Measurements from ENCODE around the gene ATXN3.
A peak's percentile ranks its signal among the peaks of the same experiment; 100 is the strongest.

ATXN3 gene

DNA sequence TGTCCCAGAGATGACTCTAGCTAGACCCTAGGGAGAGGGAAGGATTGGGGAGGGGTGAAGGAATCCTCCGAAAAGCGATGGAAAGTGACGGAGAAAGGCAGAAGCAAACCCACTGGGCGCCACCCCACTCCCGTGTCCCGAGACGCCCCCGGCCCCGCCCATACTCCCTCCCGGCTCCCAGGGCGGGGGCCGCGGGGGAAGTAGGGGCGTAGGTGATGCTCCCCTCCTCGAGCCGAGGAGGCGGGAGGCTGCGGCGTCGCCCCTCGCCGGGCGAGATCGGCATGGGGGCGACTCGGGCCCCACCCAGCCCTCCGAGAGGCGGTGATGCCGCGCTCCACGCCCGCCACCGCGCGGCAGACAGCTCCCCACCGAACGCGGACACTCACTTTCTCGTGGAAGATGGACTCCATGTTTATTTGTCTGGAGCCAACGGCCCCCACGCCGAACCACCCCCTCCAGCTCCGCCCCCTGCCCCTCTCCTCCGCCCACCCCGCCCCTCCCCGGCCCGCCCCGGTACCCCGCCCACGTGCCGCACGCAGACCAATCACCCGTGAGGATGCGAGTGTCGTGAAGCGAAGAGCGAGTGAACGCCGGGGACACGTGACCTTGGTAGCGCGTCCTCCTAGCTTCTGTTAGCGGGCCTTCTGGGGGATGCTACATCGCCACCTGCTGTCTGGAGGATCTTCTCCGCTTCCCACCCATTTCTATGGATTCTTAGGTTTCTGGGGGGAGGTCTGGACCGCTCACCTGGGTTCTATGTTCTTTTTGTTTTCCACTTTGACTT lies at the start of gene ATXN3:
Gene ATXN3, minus strand, starts transcription at position 440 of the 784 bp plus-strand sequence. Its CDS starts 30 bp downstream, at position 410.
- peak; percentile 96 to 97 for DNase-seq

DNA sequence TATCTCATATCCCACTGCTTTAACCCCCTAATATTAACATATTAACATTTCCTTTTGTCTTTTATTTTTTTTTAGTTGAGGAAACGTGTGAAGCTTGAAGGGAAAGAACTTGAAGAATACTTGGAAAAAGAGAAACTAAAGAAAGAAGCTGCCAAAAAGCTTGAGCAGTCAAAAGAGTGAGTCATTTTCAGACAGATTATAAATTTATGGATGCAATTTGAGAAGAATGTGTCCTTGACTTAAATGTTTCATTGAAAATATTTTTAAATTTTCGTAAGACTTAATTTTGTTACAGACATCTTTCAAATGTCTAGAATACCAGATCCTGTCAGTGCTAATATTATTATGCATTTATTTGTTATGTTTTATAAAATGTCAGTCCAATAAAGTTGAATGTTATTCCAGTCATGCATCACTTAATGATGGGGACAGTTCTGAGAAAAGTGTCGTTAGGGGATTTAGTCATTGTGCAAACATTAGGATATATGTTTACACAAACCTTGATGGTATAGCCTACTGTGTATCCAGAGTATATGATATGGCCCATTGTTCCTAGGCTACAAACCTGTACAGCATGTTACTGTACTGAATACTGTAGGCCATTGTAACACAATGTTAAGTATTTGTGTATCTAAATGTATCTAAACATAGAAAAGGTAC lies 48.0 kb upstream of the ATXN3 start:
- DNase-seq, result peak in 1 of 2 experiments; percentile 7

DNA sequence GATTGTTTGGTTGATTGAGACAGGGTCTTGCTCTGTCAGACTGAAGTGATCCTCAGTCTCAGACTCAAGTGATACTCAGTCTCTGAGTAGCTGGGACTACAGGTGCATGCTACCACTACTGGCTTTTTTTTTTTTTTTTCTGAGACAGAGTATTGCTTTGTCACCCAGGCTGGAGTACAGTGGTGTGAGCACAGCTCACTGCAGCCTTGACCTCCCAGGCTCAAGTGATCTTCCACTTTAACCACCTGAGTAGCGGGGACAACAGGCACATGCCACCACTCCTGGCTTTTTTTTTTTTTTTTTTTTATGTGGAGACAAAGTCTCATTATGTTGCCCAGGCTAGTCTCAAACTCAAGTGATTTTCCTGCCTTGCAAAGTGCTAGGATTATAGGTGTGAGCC lies 47.2 kb upstream of the ATXN3 start:
- DNase-seq, result no peak

DNA sequence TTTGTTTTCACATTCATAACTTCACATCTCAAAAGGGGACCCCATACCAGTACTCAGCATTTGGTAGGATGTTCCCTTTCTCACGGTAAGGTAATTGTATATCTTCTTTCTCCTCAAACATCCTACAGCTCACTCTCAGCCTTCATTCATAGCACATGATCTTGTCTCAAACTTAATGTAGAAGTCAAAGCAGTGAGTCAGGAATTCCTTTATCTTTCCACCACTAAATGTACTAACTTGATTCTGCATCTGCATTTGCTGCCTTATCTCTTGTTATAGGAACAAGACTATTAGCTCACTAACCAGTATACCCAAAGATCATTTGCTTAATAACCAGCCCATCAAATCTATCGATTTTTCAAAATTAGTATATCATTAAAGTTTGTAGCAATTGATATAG lies 38.3 kb upstream of the ATXN3 start:
- no peak for DNase-seq

DNA sequence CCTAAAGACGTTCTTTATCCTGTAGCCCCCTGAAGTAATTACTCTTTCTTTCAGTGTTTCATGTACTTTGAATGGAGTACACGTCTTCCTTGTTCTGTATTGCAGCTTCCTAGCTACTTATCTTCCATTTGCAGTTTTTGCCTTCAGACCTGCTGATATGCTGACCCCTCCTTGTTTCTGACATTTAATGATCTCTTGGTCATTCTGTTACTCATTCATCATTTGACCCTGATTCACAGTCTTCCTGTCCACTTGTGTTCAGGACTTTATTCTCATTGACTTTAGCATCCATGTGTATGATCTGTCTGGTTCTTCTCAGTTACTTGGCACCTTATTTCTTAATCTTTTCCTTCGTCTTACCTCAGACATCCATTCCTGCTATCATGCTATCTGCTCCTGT lies 37.6 kb upstream of the ATXN3 start:
- no peak for DNase-seq

DNA sequence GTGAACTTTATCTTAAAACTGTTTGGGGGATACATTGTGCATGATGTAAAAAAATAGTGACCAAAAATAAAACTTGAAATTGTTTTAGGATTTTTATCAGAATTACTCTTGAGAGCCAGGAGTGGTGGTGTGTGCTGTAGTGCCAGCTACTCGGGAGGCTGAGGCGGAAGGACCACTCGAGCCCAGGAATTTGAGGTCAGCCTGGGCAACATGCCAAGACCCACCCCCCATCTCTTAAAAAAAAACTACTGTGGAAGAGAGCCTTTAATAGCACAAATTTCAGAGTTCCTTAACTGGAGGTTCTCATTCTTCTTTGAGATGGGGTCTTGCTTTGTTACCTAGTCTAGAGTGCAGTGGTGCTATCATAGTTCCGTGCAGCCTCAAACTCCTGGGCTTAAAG lies 36.9 kb upstream of the ATXN3 start:
- DNase-seq, result no peak

DNA sequence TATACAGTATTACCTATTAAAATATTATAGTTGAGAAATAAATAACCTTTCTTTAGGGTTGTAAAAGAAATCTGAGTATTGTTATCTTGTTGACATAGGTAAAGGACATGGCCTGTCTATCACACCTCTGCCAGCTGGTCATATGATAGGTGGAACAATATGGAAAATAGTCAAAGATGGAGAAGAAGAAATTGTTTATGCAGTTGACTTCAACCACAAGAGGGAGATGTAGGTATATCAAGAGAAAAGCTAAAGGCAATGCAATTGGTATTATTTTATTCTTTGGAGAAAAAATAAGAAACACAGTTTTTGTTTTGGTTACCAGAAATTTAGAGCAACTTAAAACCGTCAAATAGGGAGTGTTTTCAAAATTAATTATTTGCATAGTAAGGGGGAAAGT lies 28.9 kb upstream of the ATXN3 start:
- DNase-seq, result no peak

DNA sequence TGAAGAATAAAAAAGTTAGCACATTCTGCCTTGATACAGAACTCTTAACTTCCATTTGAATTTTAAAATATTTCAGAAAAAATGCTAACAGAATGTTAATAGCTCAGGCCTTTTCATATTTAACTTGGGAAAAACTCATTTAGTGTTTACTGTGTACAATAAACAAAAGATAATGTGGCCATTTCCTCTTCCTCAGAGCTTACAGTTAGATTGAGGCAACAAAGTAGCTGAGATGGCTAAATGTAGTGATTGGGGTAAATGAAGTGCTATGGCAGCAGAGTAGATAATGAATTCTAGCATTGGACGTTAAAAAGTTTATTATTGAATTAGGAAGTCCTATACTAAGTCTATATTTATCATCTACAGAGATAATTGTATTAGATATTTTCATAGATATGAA lies 28.1 kb upstream of the ATXN3 start:
- DNase-seq, result no peak

DNA sequence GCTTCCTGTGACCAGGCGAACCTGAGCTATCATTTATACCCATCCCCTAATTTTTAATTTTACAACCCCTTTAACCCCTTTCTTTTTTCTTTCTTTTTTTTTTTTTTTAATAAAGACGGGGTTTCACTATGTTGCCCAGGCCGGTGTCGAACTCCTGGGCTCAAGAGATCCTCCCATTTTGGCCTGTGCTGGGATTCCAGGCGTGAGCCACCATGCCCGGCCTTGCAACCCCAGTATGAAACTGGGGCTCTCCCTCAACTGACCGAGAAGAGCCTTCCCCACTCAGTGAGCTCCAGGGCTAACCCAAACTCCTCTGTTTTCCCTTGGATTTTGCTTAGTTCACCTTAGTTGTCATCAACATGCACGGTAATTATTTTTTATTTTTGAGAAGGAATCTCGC lies 16.4 kb upstream of the ATXN3 start:
- DNase-seq, result no peak

DNA sequence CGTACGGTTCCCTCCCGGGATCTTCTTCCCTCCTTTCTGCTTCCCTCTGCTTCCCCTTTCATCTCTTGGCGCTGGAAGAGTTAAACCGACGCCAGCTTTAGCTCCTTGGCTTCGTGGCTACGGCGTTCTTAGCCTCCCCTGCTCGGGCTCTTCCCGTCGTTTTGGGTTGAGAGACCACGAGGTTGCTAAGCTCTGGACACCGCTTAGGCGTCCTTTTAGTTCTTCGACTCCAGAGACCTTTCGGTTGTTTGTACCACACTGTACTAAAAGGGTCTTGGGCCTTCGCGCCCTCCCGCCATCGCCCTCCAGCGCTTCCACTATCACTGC lies 15.9 kb upstream of the ATXN3 start:
- peak in 1 of 2 experiments; percentile 8 for DNase-seq

DNA sequence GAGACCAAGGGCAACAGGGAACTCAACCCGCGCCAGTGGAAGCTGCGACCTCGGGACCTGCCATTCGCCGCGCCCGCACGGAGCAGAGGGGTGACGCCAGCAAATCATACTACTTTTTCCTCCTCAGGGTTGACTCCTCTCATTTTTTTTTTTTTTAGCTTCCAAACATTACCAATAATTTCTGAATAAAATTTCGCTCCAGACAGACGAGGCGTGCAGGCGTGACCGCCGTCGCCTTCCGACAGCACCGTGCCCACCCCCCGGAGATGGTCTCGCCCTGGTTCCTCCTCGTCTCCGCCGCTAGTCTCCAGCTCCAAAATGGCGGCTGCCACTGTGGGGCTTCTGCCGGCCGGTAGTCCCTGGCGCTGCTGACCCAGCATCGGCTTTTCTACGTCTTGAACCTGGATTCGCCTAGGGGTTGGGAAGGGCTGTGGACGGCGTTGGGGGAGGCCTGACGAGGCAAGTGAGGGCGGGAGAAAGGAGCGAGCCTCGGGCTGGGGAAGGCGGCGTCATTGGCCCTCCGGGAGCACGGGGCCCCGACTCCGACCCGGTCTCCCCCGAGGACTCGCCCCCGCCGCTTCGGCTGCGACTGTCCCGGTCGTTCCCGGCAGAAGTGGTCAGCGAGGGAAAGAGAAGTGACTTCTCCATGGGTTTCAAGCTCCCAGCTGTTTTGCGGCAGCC lies 15.4 kb upstream of the ATXN3 start, which contains the start of the genes CPSF2 and NDUFB1:
Gene CPSF2, plus strand, starts transcription at position 300 of the 681 bp plus-strand sequence. CDS start 9,016 bp downstream, outside the sequence.
Gene NDUFB1, minus strand, starts transcription at position 37 of the 681 bp plus-strand sequence. CDS start 4,069 bp downstream, outside the sequence.
- peak; percentile 57 to 74 for DNase-seq

DNA sequence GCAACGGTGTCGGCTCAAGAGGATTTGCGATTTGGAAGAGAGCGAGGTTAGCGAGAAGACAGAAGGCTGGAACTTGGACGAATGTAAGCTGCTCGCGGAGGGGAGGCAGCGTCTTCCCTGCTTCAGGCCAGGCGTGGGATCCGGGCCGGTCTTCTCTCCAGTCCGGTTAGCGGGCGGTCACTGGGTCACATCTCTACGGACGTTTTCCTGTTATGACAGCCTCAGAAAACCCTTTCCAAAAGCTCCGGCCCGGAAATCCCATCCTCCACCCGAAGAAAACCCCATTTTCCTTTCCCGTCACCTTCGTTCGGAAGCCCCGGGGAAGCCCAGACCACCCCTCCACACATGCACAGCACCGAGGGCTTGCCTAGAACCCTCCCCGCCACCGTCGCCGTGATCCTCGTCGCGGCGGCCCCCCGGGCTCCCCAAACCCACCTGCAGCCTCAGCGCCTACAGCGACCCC lies 14.9 kb upstream of the ATXN3 start:
- DNase-seq, result no peak

DNA sequence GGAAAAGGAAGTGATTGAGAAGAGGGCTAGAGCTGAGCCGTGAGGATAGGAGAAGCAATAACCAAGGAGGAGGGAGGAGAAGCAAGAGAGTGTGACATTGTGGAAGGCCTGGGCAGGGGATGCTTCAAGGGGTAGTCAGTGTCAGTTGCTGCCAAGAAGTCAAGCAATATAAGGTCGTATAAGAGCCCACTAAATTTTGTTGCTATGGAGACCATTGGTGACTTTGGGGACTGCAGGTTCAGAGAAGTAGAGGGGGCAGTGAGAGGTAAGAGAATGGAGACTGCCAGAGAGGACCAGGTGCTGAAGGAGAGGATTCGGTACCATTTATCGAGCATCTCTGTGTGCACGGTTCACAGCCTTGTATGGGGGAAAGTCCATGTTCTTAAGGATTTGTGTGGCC lies 3.1 kb upstream of the ATXN3 start:
- DNase-seq, result no peak

DNA sequence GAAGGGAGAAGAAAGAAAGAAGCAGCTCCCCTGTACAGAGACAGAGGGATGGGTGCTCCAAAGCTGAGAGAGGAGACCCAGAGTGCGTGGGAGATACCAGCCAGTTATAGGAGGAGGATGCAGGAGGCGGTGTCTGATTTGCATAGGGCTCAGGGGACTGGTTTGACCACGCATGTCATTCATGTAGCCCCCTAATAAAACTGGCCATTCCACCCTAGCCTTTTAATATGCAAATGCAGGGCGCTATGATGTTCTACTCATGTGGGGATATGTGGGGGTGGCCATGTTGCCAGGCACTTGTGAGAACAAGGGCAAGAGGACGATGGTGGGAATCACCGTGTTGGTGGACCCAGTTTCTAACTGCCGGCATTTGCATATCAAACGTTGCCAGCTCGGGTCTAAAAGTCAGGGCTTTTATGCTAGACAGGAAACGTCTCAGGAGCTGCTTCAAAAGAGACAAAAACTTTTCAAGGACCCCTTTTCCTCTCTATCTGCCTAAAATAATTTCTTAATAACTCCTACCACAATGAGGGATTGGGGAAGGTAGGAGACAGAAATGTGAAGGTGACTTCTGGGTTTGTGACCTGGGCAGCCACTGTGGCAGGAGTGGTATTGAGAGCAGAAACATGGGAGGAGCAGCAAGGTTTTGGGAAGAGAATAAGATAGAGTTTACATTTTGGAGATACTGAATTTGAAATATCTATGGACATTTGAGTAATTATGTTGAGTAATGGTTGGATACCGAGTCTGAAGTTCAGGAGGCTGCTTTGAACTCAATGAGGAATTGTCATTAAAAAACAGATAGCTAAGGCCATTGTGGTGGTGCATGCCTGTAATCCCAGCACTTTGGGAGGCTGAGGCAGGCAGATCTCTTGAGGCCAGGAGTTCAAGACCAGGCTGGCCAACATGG lies 2.2 kb upstream of the ATXN3 start:
- peak in 1 of 2 experiments; percentile 6 for DNase-seq

DNA sequence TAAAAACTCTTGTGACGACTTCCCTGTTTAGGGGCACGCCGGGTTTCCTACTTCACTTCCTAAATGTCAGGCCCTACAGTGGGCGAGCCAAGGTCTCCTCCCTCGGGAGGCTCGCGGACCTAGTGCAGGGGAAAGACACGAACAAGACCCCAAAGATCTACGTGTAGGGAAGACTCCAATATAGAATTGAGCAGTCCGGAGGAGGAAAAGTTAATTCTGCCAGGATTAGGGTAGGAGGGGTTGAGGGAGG lies 564 bp downstream of the ATXN3 start:
- DNase-seq, result no peak

DNA sequence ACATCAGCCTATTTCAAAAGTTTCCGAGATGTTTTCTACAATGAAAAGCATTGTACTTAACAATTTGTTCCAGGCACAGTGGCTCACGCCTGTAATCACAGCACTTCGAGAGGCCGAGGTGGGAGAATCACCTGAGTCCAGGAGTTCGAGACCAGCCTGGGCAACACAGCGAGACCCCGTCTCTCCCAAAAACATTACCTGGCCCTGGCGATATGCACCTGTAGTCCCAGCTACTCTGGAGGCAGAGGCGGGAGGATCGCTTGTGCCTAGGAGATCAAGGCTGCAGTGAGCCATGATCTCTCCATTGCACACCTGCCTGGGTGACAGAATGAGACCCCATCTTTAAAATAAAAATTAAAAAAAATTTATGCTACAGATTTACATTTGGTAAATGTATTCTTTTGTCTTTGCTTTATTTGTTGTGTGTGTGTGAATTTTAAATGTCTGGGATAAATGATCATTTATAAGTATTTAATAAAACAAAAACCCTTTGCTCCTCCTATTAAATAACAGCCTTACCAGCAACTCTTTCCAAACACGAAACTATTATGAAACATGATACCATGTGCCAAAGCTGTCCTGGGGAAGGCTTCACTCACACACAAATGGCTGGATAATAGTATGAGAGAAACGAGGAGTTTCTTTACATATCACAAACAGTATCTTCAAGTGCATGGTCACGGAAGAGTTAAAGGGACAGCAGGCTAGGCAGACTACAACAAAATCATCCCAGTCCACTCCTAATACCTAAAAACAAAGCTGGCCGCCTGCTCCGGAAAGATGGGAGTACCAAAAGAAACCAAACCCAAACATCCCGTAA lies 1.1 kb downstream of the ATXN3 start:
- no peak for DNase-seq

DNA sequence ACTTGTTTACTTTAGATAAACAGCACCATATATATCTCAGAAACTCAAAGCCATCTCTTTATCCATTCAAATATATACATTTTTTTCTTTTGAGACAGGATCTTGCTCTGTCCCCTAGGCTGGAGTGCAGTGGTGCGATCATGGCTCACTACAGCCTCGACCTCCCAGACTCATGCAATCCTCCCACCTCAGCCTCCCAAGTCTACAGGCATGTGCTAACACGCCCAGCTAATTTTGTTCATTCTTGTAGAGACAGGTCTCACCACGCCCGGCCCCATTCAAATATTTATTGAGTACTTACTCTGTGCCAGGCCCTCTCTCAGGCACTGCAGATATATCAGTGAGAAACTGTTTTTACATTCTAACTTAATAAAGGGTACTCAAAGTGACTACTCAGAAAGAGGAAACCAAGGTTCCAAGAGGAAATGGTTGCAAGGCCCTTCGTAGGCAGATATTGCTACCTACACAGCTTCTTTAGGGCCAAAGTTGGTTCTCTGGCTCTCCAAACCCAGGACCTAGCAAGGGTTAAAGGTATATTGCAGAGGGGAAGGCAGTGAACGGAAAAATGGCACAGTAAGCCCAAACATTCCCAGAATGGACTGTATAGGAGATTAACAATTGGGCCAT lies 2.9 kb downstream of the ATXN3 start:
- no peak for DNase-seq

DNA sequence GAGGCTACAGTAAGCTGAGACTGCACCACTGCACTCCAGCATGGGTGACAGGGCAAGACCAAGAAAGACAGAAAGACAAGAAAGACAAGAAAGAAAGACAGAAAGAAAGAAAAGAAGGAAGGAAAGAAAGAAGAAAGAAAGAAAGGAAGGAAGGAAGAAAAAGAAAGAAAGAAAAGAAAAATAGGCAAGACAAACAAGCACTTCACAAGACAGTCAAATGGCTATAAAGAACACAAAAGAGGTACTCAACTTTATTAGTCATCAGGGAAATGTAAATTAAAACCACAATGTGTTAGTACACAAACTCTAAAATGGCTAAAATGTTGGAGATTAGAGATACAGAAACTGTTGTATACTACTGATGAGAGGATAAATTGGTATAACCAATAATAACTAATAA lies 6.6 kb downstream of the ATXN3 start:
- no peak for DNase-seq

DNA sequence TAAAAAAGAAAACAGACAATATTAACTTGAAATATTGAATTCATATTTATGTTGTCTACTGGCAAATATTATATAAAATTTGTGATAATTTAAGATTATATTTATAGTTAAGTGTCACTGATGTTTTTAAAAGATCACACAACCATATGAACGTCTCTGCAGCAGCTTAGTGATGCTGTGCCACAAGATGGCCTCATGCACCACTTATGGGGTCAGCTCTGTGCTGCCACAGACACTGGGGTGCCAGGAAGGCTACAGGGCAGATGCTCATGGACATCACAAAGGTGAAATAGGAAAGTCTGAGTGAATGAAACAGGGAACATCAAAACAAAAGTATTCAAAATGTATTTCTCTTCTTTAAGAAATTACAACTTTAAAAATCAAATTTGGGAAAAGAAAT lies 13.1 kb downstream of the ATXN3 start:
- DNase-seq, result no peak

DNA sequence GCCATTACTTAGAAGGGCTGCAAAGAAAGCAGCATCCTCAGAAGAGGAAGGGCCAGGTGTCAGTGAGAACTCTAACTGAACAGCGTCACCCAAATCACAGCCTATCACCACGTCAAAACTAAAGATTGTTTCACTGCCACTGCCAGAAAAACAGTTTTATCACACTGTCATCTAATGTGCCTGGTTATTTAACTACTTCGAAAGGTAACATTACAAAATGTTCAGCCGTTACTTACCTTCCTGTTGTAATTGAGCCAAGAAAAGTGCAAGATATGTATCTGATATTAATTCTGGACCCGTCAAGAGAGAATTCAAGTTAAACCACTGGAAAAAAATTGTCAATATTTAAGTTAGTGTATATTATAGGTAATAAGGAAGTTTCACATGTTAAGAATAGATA lies 17.9 kb downstream of the ATXN3 start:
- no peak for DNase-seq

DNA sequence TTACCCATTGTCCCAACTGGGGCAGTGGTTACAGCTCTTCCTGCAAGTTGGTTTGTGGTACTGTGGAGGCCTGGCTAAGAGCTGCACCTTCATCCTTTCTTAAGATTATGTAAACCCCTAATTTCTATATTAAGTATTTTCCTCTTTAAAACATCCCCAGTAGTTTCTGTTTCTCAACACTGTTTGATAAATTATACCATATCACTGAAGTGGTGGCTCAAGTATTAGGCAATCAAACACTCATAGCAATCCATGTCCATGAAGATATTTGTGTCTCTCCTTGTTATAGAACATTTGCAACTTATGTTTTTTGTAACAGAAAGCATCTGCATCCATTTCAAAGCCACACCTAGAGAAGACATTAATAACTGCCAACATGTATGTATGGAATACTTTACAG lies 31.8 kb downstream of the ATXN3 start:
- DNase-seq, result no peak
